Amygdala (tissue), 56 donors: ENCODE results near the gene FMO3.

Experiments
- DNase-seq, 56 donors: peaks; one replicate each; lab custom pipeline; 2025; lab: John Stamatoyannopoulos, UW

The FMO3 gene

DNA sequence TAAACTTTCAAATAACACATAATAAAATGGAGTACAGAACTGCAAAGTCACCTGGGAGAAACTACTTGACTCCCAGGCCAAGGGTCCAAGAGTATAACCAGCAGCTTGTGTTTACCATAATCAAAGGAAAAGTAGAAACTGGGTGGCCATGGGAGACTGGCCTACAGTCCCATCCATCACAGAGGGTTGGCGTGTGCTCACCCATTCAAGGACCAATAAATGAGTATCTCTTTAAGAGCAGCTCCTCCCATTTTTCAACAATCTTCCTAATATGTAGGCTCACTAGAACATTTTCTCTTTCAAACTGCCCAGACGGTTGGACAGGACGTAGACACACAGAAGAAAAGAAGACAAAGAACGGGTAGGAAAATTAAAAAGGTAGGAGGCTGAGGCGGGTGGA is at the start of gene FMO3:
Gene FMO3 (plus strand): TSS at position 302 of the 400 bp plus-strand sequence. CDS start 1,754 bp downstream, outside the sequence.
- DNase-seq: no peak

GRCh38 chr1:171048014-171048413 is 42.7 kb upstream of the FMO3 start:
- DNase-seq: no peak

GRCh38 chr1:171052977-171053376 is 37.7 kb upstream of the FMO3 start:
- DNase-seq: no peak

- no peak for DNase-seq
These were observed 34.6 kb upstream of the FMO3 start for GRCh38 chr1:171055966-171056643.

GRCh38 chr1:171061425-171062143 is 29.1 kb upstream of the FMO3 start:
- DNase-seq: no peak

- DNase-seq: no peak
These were observed 27.8 kb upstream of the FMO3 start for GRCh38 chr1:171062902-171063301.

- no peak for DNase-seq
These were observed 15.7 kb upstream of the FMO3 start for GRCh38 chr1:171075041-171075440.

- no peak for DNase-seq
These were observed 9.4 kb upstream of the FMO3 start for GRCh38 chr1:171081314-171081753.

GRCh38 chr1:171081763-171082201 is 8.9 kb upstream of the FMO3 start:
- DNase-seq: peak in 8 of 56 donors; percentile 1 to 14 (median 4)

DNA sequence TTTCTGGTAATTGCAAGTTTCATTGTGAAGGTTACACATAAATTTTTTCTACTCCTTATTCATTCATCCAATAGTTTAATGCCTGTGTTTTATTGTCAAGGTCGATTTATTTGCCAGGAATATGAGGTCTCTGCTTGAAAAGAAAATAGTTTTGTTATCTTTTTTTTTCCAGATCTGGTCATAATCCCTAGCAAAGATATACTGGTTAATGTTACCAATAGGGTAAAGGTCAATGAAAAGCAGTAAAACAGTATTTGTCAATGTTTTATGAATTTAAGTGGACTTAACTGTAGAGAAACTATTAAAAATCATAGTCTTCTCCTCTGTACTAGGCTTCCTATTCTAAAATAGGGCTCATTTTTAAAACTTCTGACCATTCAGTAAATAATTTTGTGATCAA is 8.1 kb upstream of the FMO3 start:
- no peak for DNase-seq

GRCh38 chr1:171083222-171083621 is 7.5 kb upstream of the FMO3 start:
- DNase-seq: no peak

DNA sequence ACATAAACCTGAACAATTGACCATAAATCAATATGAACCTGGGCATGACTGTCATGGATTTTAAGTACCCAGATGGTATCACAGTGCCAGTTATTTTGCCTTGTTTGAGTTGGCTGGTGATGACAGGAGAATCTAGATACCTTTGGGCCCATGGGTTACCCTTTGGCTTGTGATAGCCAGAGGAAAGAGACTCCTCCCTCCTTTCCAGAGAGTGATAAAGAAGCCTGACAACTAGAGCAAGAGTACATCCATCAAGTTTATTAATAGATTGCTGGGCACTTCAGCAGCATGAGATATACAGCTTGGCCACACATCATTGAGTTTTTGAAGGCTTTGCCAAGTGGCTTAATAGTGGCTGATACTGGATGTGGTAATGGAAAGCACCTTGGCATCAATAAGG is 6.6 kb upstream of the FMO3 start:
- DNase-seq: no peak

DNA sequence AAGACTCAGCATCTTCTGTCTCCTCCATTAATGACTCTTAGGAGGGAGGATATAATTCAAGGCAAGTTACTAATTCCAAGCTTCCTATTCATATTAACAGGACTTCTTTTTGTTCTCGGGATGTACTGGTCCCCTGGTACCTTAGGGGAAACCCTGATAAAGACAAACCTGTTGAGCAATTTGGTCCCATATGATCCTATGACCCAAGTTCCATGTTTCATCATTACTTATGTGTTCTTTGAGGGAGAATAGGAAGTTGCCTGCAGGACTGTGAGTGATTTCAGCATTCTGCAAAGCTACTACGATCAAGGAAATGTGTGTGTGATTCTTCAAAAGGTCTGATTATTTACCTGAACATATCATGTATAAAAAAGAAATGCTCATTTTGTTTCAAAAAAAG is 5.8 kb upstream of the FMO3 start:
- DNase-seq: no peak

- no peak for DNase-seq
These were observed 2.8 kb upstream of the FMO3 start for GRCh38 chr1:171087896-171088295.

DNA sequence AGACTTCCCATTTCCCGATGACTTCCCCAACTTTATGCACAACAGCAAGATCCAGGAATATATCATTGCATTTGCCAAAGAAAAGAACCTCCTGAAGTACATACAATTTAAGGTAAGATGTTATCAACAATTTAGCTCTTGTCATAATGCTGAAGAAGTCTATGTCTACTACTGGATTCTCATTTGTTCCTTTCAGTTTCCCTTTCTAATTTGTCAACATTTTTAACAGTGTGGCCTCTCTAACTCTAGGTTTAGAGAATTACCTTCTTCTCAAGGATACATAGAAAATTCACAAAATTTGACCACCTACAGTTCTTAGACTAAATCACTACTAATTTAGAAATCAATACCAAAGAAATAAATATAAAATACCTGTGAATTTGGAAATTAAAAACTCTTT is 13.2 kb downstream of the FMO3 start:
- DNase-seq: no peak

DNA sequence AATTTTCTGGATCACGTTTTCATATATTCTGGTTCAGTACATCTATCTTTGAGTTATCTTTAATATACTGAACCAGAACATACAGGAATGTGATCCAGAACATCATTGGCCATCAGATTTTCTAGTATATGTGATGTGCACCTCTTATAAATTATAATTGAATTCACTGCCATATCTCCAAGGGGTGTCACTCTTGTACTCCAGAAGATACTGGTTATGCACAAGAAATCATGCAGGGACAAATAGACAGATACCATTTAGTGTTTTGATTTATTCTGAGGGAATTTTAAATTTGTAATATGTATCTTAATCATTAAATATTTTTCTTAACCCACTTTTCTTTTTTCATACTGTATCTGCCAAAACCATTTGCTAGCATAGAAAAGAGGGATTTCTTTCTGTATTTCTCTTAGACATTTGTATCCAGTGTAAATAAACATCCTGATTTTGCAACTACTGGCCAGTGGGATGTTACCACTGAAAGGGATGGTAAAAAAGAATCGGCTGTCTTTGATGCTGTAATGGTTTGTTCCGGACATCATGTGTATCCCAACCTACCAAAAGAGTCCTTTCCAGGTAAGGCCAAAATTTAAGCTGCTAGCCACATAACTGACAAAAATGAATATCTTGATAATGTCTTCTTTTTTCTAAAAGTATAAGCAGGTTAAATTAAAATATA is 16.7 kb downstream of the FMO3 start:
- no peak for DNase-seq

GRCh38 chr1:171107969-171108368 is 17.3 kb downstream of the FMO3 start:
- DNase-seq: no peak

DNA sequence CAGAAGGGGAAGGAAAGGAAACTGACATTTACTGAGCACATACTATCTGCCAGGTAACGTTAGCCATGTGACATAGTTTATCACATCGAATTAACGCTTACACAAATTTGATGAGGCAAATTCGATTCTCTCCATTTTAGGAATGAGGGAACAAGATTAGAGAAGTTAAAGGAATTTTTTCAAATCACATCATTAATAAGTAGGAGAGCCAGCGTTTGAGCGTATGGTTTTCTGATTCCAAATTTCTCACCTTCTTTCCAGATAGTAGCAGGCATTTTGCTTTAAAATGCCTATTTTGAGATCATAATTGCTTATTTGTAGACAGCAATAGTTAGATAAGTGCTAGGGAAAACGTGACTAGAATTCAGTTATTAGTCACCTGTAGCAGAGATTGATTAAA is 19.3 kb downstream of the FMO3 start:
- DNase-seq: no peak

DNA sequence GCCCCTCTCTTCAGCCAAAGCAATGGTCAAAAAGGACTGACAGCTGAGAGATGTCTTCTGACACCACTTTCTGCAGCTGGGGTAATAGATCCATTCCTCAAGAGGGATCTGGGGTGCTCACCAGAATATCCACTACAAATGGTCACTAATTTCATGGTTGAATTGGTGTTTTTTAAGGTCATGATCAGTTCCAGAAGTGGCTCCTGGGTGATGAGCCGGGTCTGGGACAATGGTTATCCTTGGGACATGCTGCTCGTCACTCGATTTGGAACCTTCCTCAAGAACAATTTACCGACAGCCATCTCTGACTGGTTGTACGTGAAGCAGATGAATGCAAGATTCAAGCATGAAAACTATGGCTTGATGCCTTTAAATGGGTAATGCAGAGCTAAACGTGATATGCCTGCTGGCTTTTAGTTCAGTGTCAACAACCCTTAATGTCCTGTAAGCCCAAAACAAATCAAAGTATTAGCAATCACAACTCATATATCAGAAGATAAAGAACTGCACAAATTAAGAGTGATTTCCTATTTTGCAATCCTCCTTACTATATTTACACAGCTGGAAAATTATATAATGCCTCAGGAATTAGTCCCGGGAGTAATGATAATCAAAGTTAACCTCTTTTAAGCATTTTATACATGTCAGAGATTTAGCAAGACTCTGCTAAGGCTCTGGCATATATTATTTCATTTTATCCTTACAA is 20.1 kb downstream of the FMO3 start:
- no peak for DNase-seq

- no peak for DNase-seq
These were observed 21.4 kb downstream of the FMO3 start for GRCh38 chr1:171112119-171112518.

GRCh38 chr1:171113382-171113781 is 22.7 kb downstream of the FMO3 start:
- no peak for DNase-seq
